Measurements from ENCODE around the gene SEZ6. TPM values are rescaled to one million over a fixed set of nuclear protein-coding genes. Genes with fewer than 3 reads are reported as not detected.

The SEZ6 gene
- polyA plus RNA-seq, 3 donors: 0.17 to 0.33 (median 0.18) TPM

- peaks cover 4 to 5% of the 10 kb centered on the region in 2 donors for H3K36me3 Mint-ChIP-seq
- no peaks in the 10 kb centered on the region for H3K79me2 ChIP-seq (ENCODE audit: insufficient read depth, low read length)
- intact Hi-C loops (cut with micrococcal nuclease): no loop called here
- peak overlapping the region in 1 of 2 donors; percentile 16 for H3K27ac ChIP-seq (ENCODE audit: low read depth in 1 of 2, low read length in 2 of 2)
- TF ChIP-seq CTCF (IDR thresholded peaks at IDR 0.05): no peak
- H2AFZ ChIP-seq (ENCODE audit: insufficient read depth, low read depth, low read length, poor library complexity, severe bottlenecking): no peak overlapping the region
- no peak overlapping the region for H3K9ac ChIP-seq (ENCODE audit: insufficient read depth, low read length, poor library complexity, severe bottlenecking)
- peaks cover 31% of the 10 kb centered on the region for H3K4me1 Mint-ChIP-seq
- peak in 2 of 3 donors; percentile 49 to 62 for DNase-seq
- no peaks in the 10 kb centered on the region for H3K36me3 ChIP-seq (replicated peaks in 1 of 2; ENCODE audit: control insufficient read depth in 1 of 2, insufficient read depth in 2 of 2, low read length in 2 of 2)
- H4K20me1 ChIP-seq (ENCODE audit: insufficient read depth, low read length): no peaks in the 10 kb centered on the region
- H3K9me3 ChIP-seq (replicated peaks in 1 of 2; ENCODE audit: control insufficient read depth in 1 of 2, insufficient read depth in 1 of 2, low read length in 2 of 2): peaks cover 4 to 14% of the 10 kb centered on the region in 2 donors
- H3K27ac Mint-ChIP-seq: peak overlapping the region; percentile 33 to 85 (median 76)
- H3K4me3 ChIP-seq (replicated peaks in 1 of 3; ENCODE audit: low read depth in 2 of 3, low read length in 3 of 3): peak overlapping the region in 1 of 3 experiments; percentile 56
- 39% methylated on average over 3 of the region's 5 CpGs for WGBS (ENCODE audit: insufficient coverage)
- peaks cover 6 to 12% of the 10 kb centered on the region in 2 donors for H3K27me3 ChIP-seq (ENCODE audit: control insufficient read depth in 2 of 2, insufficient read depth in 2 of 2, low read length in 2 of 2)
- peaks cover 9 to 21% (median 16%) of the 10 kb centered on the region in 7 donors for H3K9me3 Mint-ChIP-seq
- peak overlapping the region; percentile 66 for H3K4me2 ChIP-seq (replicated peaks; ENCODE audit: extremely low read depth, low read length, poor library complexity, severe bottlenecking)
- H3K27me3 Mint-ChIP-seq (ENCODE audit: low read depth in 3 of 3): peaks cover 20 to 54% (median 33%) of the 10 kb centered on the region in 3 donors
- H3K4me3 Mint-ChIP-seq: peak overlapping the region; percentile 55 to 79
- peaks cover 27% of the 10 kb centered on the region in 2 donors for H3K4me1 ChIP-seq (ENCODE audit: control insufficient read depth in 1 of 2, insufficient read depth in 2 of 2, low read length in 2 of 2)
Measured at GRCh38 chr17:29031488-29031887, 25.7 kb upstream of the SEZ6 start.

- Histone ChIP-seq H3K79me2 (ENCODE audit: insufficient read depth, low read length) (no peaks in the 10 kb centered on the region), H3K27me3 (ENCODE audit: control insufficient read depth in 2 of 2, insufficient read depth in 2 of 2, low read length in 2 of 2) (peaks cover 11 to 34% of the 10 kb centered on the region in 2 donors), H3K4me1 (ENCODE audit: control insufficient read depth in 1 of 2, insufficient read depth in 2 of 2, low read length in 2 of 2) (peaks cover 4 to 8% of the 10 kb centered on the region in 2 donors), H3K4me3 (replicated peaks in 1 of 3; ENCODE audit: low read depth in 2 of 3, low read length in 3 of 3) (no peak overlapping the region), H3K36me3 (replicated peaks in 1 of 2; ENCODE audit: control insufficient read depth in 1 of 2, insufficient read depth in 2 of 2, low read length in 2 of 2) (no peaks in the 10 kb centered on the region), H3K9me3 (replicated peaks in 1 of 2; ENCODE audit: control insufficient read depth in 1 of 2, insufficient read depth in 1 of 2, low read length in 2 of 2) (no peaks in the 10 kb centered on the region), H4K20me1 (ENCODE audit: insufficient read depth, low read length) (no peaks in the 10 kb centered on the region), H3K9ac (ENCODE audit: insufficient read depth, low read length, poor library complexity, severe bottlenecking) (no peak overlapping the region), H3K27ac (ENCODE audit: low read depth in 1 of 2, low read length in 2 of 2) (no peak overlapping the region), H2AFZ (ENCODE audit: insufficient read depth, low read depth, low read length, poor library complexity, severe bottlenecking) (no peak overlapping the region), H3K4me2 (replicated peaks; ENCODE audit: extremely low read depth, low read length, poor library complexity, severe bottlenecking) (no peak overlapping the region)
- TF ChIP-seq CTCF (IDR thresholded peaks at IDR 0.05): no peak
- H3K36me3 Mint-ChIP-seq: no peaks in the 10 kb centered on the region
- peaks cover 5% of the 10 kb centered on the region for H3K4me1 Mint-ChIP-seq
- WGBS (ENCODE audit: insufficient coverage): no CpG with 5 or more reads among the region's 6 CpGs
- no peak overlapping the region for H3K4me3 Mint-ChIP-seq
- intact Hi-C loops (cut with micrococcal nuclease): no loop called here
- H3K27me3 Mint-ChIP-seq (ENCODE audit: low read depth in 3 of 3): peaks cover 31 to 63% (median 35%) of the 10 kb centered on the region in 3 donors
- no peaks in the 10 kb centered on the region for H3K9me3 Mint-ChIP-seq
- peak overlapping the region in 1 of 7 donors; percentile 71 for H3K27ac Mint-ChIP-seq
- DNase-seq: no peak
Measured at GRCh38 chr17:29024316-29024952, 18.6 kb upstream of the SEZ6 start.

Data from CD14-positive monocyte (primary cell).